Keratinocyte (primary cell): ENCODE results near the gene OR2T34.
"Not testable (repeated sequence)": the region's sequence is repeated elsewhere in the genome, so short reads cannot be mapped to it uniquely, and the experiment has no call there.

Source experiments
- CTCF ChIP-seq, 3 experiments: IDR thresholded peaks in 1 of 3; conservative IDR thresholded peaks in 1 of 3; optimal IDR thresholded peaks in 1 of 3; 2 replicates in 2 of 3; 3 replicates in 1 of 3; pipeline versions ENCODE3 to v1.5.1; 2011; ENCODE audit warnings: low read length in 3 of 3, mild to moderate bottlenecking in 3 of 3, moderate library complexity in 2 of 3, control low read depth in 1 of 3, inconsistent platforms in 1 of 3; ENCODE audit not compliant: insufficient read depth in 2 of 3; ENCODE audit errors: extremely low read depth in 1 of 3
- EZH2 ChIP-seq: IDR thresholded peaks from one replicate; pipeline ENCODE4 v1.6.1; 2012; ENCODE audit warnings: inconsistent platforms, mild to moderate bottlenecking, low read length, moderate library complexity

- not testable (repeated sequence) for TF ChIP-seq CTCF (optimal IDR thresholded peaks at IDR 0.05 in 1 of 3, IDR thresholded peaks at IDR 0.05 in 1 of 3, conservative IDR thresholded peaks at IDR 0.05 in 1 of 3; ENCODE audit: extremely low read depth in 1 of 3, insufficient read depth in 2 of 3, low read length in 3 of 3); EZH2
Observed at GRCh38 chr1:248570811-248571210, 3.7 kb downstream of the OR2T34 start.
